Stimulated activated CD8-positive, alpha-beta memory T cell treated with anti-CD3 and anti-CD28 coated beads, Interleukin-4, amount 100 ng/mL, for 1 hour (primary cell): ENCODE results near the gene IMPA2.
"Not testable (repeated sequence)": the region's sequence is repeated elsewhere in the genome, so short reads cannot be mapped to it uniquely, and the experiment has no call there.

Experiments
- DNase-seq, 2 donors: peaks; one replicate each; pipeline ENCODE4 v3.0.0-alpha.2; 2020; ENCODE audit warnings: low read depth in 2 of 2, low spot score in 1 of 2

IMPA2 gene

DNA sequence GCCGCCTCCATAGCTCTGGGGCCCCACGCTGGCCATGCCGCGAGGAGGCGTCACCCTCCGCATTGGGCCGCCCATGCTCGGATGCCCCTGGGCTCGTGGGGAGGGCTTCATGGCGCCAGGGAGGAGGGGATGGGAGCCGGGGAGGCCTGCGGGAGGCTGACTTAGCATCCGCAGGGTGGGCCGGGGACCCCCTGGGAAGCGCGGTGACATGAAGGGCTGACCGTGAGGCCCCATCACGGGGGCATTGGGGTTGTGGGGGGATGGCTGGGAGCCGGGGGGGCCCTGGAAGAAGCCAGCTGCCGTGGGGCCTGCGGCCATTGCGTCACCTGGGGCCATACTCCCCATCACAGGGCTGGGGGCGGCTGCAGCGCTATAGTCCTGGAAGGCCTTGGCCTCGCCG is 86.4 kb downstream of the IMPA2 start:
- DNase-seq, result no peak

DNA sequence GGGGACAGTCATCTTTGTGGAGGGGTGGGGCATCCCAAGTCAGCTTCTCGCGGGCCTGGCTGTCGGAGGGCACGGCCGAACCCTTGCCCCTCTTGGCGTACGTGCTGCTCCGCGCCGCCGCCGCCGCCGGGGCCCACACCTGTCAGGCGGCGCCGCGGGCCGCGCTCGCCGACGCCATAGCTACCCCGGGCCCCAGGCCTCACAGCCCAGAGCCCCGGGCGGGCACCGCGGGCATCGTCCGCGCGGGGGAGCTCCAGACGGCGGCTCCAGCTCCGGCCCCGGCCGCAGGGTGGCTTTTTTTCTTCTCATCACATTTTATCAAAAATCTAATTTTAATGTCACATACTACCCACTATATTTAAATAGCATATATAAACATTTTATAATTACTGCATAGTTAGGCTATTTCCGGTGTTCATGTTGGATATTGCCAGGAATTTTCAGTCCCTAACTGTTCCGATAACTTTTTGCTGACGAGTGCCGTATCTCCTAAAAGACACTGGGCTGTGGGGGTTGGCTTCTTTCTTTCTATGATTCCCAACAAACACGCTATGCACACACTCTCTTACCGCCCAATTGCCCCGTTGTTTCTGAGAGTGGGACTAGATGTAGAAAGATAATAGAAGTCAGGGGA is 87.1 kb downstream of the IMPA2 start:
- not testable (repeated sequence) for DNase-seq

DNA sequence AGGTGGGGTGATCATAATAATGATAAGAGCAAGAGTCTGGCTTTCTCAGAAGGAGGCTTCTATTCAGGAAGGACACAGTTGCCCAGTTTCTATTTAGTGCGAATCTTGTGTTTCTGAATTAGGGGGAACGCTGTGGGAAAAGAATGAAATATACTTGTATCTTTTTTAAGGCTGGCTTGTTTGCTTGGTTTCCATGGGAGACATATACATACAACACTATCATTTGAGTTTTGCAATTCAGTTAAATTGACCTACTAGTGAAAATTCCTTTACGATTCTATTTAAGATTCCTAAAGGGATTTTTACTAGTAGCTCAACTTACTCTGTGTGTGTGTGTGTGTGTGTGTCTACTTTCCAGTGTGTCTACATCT is 87.6 kb downstream of the IMPA2 start:
- DNase-seq, result no peak

DNA sequence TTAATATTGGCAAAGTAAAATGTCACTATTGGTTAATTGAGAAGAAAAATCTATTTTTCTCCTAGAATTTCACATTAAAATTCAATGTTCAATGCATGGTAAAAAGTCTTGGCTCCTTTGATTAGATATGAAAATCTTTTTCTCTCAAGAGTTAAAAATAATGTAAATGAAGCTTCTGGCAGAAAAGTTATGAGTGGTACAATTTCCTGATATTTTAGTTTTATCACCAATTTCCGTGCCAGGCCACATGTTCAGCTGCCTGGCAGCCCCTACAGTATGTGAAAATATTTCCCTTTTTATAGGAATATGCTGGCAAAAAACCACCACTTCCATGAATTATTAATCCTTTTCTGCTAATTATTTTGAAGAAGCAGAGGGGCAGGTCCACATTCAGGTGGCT is 89.8 kb downstream of the IMPA2 start:
- not testable (repeated sequence) for DNase-seq

DNA sequence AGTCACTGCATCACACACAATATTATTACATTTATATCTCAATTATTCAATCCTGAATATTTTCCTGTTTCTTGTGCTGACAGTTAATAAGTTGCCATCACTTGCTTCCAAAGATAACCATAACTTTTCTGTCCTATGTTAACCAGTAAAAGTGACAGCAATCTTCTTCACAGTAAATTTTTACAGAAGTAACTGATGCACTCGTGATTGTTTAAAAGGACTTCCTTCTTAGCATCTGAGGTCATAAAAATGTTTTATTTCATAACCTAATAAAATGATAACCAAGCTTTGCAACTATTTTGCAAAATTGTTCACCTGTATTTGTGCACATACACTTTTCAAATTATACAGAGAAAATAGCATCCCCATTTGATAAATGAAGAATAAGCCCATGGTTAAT is 91.7 kb downstream of the IMPA2 start:
- no peak for DNase-seq

DNA sequence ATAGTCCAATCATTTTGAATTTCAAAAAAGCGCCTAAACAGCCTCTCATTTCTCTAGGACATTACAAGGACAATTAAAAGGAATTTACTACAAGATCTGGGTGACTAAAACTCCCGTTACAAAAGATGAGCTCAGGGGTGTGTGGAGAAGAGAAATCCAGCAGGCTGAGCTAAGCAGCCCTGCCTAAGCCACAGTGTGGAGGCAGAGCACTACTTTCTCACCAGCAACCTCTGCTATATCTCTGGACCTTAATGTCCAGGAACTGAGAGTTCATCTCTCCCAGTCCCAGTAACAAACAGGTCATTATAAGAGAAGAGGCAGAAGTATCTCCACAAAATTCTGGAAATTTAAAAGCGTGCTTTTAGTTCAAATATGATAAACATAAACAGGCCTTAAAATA is 93.4 kb downstream of the IMPA2 start:
- DNase-seq, result no peak

DNA sequence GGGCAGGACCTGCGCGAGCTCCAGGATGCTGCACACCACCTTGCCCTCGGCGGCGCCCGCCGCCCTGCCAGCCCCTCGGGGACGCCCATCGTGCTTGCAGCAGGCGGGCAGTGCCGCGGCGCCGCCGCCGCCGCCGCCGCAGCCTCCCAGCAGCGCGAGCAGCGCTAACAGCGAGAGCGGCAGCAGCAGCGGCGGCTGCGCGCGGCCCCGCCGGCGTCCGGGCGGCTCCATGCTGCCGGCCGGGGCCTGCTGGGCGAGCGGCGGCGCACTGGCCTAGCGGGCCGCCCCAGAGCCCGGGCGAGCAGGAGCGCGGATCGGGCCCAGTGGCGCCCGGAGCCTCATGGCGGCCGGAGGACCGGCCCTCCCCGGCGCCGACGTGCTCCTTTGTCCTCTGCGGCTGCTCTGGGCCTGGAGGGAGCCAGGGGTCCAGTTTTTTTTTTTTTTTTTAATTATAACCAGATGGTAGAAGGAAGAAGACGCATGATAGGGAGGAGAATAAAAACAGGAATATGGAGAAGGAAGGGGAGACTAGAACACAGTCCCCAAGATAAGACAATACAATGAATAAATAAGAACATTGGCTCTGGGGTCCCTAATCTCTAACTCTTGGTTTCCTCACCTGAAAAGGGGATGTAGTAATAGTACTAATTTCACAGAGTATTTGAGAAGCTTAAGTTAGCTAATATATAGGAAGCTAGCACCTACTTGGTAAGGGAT is 95.3 kb downstream of the IMPA2 start:
- DNase-seq, result no peak

DNA sequence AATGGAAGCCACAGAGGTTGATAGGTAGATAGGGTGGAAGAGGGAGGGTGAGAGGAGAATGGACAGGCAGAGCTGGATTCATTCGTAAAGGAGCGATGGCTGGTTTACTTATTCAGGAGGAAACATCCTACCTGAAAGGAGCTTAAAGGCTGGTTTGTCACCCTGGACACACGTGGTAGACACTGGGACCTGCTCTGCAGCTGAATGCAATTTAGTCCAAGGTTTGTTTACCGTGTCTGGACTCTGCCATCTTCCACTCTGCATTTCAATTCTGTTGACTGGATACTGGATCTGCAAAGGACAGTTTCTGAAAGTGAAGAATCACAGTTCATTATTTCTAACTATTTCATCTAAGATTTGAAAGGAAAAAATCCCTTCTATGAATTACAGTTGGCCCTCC is 96.7 kb downstream of the IMPA2 start:
- DNase-seq, result not testable (repeated sequence)

DNA sequence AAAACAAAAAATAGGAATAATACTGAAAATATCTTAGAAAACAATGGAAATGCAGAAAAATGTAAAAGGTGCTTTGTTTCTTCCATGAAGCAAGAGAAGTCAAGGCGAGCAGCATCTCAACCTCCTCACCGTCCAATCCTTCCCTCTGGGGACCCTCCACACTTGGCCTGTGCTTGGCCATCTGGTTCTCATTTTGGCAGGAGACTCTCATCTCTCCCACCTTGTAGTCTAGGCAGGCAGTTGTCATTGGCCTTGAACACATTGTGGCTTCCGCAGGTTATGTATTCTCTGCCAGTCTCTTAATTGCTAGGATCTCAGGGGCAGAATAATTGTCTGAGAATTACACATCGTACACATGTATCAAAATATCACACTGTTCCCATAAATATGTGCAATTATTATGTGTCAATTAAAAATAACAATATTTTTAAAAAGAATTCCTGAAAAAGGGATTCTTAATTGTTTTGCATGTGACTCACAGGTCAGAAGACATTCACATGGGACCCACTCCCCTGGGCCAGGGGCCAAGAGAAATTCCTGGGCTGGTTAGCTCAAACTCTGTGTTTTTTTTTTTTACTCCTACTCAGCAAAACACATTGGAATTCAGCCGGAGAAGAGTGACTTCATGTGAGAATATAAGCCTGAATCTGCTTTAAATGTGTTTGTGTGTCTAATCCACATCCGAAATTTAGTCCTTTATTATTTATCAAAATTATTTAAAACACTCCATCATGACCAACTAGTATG is 98.4 kb downstream of the IMPA2 start:
- DNase-seq, result no peak
